ENCODE results near the gene IFI44.

GRCh38 chr1:78601068-78601467, 48.6 kb upstream of the IFI44 start:
- TF ChIP-seq ZNF274 (IDR thresholded peaks at IDR 0.05; ENCODE audit: low read depth, low read length): no peak
- no peak for TF ChIP-seq SUZ12 (IDR thresholded peaks at IDR 0.05; ENCODE audit: extremely low read depth, insufficient read depth, insufficient read length)
- TF ChIP-seq YY1 (IDR thresholded peaks at IDR 0.05; ENCODE audit: insufficient read depth, insufficient read length): no peak

Data from NT2/D1 (cell line).